GM20431 (cell line): ENCODE measurements around the gene JARID2.

Source experiments
- in situ Hi-C: fragments of 300-500 bp; cut with MseI, MboI; formaldehyde crosslinking; loops from one replicate; pipeline ENCODE4 v1.15.0; 2020; ENCODE audit warnings: low sequenced_read_pairs; ENCODE audit not compliant: unreplicated experiment

The JARID2 gene

GRCh38 chr6:15473741-15474161 is 227.9 kb downstream of the JARID2 start:
- in situ Hi-C loops = no loop called here

- in situ Hi-C loops = no loop called here
Observed at GRCh38 chr6:15474196-15474595, 228.3 kb downstream of the JARID2 start.

- in situ Hi-C loops = loop anchor here (25.0 kb wide), 1 partner anchor 1263 kb away; no protein-coding TSS in a partner anchor
Observed at GRCh38 chr6:15475261-15475660, 229.4 kb downstream of the JARID2 start.

- in situ Hi-C loops = loop anchor here (25.0 kb wide), 1 partner anchor 1264 kb away; no protein-coding TSS in a partner anchor
Observed at GRCh38 chr6:15475872-15476271, 230.0 kb downstream of the JARID2 start.

- in situ Hi-C loops = loop anchor here (25.0 kb wide), 1 partner anchor 1265 kb away; no protein-coding TSS in a partner anchor
Observed at GRCh38 chr6:15476631-15477380, 230.9 kb downstream of the JARID2 start.

- in situ Hi-C loops = loop anchor here (25.0 kb wide), 1 partner anchor 1265 kb away; no protein-coding TSS in a partner anchor
Observed at GRCh38 chr6:15477746-15478145, 231.9 kb downstream of the JARID2 start.

- in situ Hi-C loops = loop anchor here (25.0 kb wide), 1 partner anchor 1267 kb away; no protein-coding TSS in a partner anchor
Observed at GRCh38 chr6:15479761-15480160, 233.9 kb downstream of the JARID2 start.

- in situ Hi-C loops = loop anchor here (25.0 kb wide), 1 partner anchor 1268 kb away; no protein-coding TSS in a partner anchor
Observed at GRCh38 chr6:15480525-15480924, 234.7 kb downstream of the JARID2 start.

- in situ Hi-C loops = loop anchor here (25.0 kb wide), 1 partner anchor 1269 kb away; no protein-coding TSS in a partner anchor
Observed at GRCh38 chr6:15481390-15482291, 235.8 kb downstream of the JARID2 start.

GRCh38 chr6:15483060-15483459 is 237.2 kb downstream of the JARID2 start:
- in situ Hi-C loops = loop anchor here (25.0 kb wide), 1 partner anchor 1271 kb away; no protein-coding TSS in a partner anchor

GRCh38 chr6:15484140-15484539 is 238.3 kb downstream of the JARID2 start:
- in situ Hi-C loops = loop anchor here (25.0 kb wide), 1 partner anchor 1272 kb away; no protein-coding TSS in a partner anchor

- in situ Hi-C loops = loop anchor here (25.0 kb wide), 1 partner anchor 1273 kb away; no protein-coding TSS in a partner anchor
Observed at GRCh38 chr6:15484821-15485220, 239.0 kb downstream of the JARID2 start.

GRCh38 chr6:15485936-15486335 is 240.1 kb downstream of the JARID2 start:
- in situ Hi-C loops = loop anchor here (25.0 kb wide), 1 partner anchor 1274 kb away; no protein-coding TSS in a partner anchor

- in situ Hi-C loops = loop anchor here (25.0 kb wide), 1 partner anchor 1275 kb away; no protein-coding TSS in a partner anchor
Observed at GRCh38 chr6:15487262-15487661, 241.4 kb downstream of the JARID2 start.

- in situ Hi-C loops = loop anchor here (25.0 kb wide), 1 partner anchor 1277 kb away; no protein-coding TSS in a partner anchor
Observed at GRCh38 chr6:15489261-15489962, 243.5 kb downstream of the JARID2 start.

- in situ Hi-C loops = loop anchor here (25.0 kb wide), 1 partner anchor 1278 kb away; no protein-coding TSS in a partner anchor
Observed at GRCh38 chr6:15490242-15491100, 244.6 kb downstream of the JARID2 start.

- in situ Hi-C loops = loop anchor here (25.0 kb wide), 1 partner anchor 1279 kb away; no protein-coding TSS in a partner anchor
Observed at GRCh38 chr6:15491255-15491985, 245.6 kb downstream of the JARID2 start.

GRCh38 chr6:15491986-15492269 is 246.1 kb downstream of the JARID2 start:
- in situ Hi-C loops = loop anchor here (25.0 kb wide), 1 partner anchor 1280 kb away; no protein-coding TSS in a partner anchor
